Neural crest cell (in vitro differentiated cells): ENCODE results near the gene DNAH1. TPM values are rescaled to one million over a fixed set of nuclear protein-coding genes. Genes with fewer than 3 reads are reported as not detected.

Experiments used
- DNase-seq: peaks from one replicate; pipeline ENCODE4 v3.0.0; 2021; ENCODE audit warnings: low read depth, mixed read lengths, low spot score
- H3K27ac Mint-ChIP-seq: one replicate; pipeline ENCODE4 v1.8.0; 2021; ENCODE audit warnings: mild to moderate bottlenecking, mixed read lengths; ENCODE audit not compliant: unreplicated experiment
- H3K27me3 Mint-ChIP-seq: 2 replicates; pipeline ENCODE4 v1.8.0; 2021; ENCODE audit warnings: low read depth, mild to moderate bottlenecking, mixed read lengths
- H3K36me3 Mint-ChIP-seq: 2 replicates; pipeline ENCODE4 v1.8.0; 2021; ENCODE audit warnings: low read depth, mild to moderate bottlenecking, mixed read lengths
- H3K4me1 Mint-ChIP-seq: 2 replicates; pipeline ENCODE4 v1.8.0; 2021; ENCODE audit warnings: mixed read lengths
- H3K4me3 Mint-ChIP-seq: one replicate; pipeline ENCODE4 v1.8.0; 2021; ENCODE audit warnings: mild to moderate bottlenecking, mixed read lengths
- H3K9me3 Mint-ChIP-seq: 2 replicates; pipeline ENCODE4 v1.8.0; 2021; ENCODE audit warnings: mixed read lengths
- total RNA-seq: library from RNA; stranded (reverse); gene quantifications from 2 replicates; pipeline ENCODE4 v1.2.1, GENCODE V29; 2021
- TF ChIP-seq, protein P1 (sequence below): fragments of 200-600 bp; sonication (generic); conservative IDR thresholded peaks from 2 replicates; pipeline ENCODE4 v1.5.0; 2021; ENCODE audit warnings: antibody characterized with exemption, mild to moderate bottlenecking

The DNAH1 gene
- total RNA-seq, 1 donor from 2014 or later, result 3.2 TPM

DNA sequence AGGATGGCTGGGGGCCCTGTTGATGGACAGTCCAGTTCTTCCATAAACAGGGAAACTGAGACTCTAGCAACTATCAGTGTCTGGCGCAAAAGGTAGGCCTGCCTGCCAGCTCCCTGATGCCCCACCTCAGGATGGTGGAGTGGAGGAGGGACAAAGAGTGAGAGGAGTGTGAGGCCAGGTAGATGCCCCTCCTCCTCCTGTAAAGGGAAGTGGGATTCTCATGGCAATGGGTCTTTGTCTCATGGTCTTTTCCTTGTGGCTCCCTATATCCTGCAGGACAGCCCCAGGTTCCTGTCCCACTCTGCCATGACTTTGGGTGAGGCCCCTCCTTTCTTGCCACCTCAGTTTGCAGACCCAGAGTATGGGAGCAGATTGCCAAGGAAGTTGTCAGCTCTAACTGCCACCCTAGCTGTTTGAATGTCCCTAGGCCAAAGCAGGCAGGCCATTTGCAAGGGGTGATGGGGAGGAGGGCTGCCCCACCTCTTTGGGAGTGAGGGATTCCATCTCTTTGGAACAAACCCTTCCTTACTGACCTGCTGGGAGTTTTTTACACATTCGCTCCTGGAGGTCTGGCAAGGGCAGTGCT is 2.8 kb upstream of the DNAH1 start:
- peaks cover 9% of the 10 kb centered on the region for H3K27me3 Mint-ChIP-seq
- H3K4me1 Mint-ChIP-seq, result peaks cover 50% of the 10 kb centered on the region
- H3K27ac Mint-ChIP-seq, result peak overlapping the region; percentile 62
- H3K4me3 Mint-ChIP-seq, result no peak overlapping the region
- DNase-seq, result no peak
- H3K36me3 Mint-ChIP-seq, result no peaks in the 10 kb centered on the region
- H3K9me3 Mint-ChIP-seq, result no peaks in the 10 kb centered on the region
- TF ChIP-seq, protein P1, sequence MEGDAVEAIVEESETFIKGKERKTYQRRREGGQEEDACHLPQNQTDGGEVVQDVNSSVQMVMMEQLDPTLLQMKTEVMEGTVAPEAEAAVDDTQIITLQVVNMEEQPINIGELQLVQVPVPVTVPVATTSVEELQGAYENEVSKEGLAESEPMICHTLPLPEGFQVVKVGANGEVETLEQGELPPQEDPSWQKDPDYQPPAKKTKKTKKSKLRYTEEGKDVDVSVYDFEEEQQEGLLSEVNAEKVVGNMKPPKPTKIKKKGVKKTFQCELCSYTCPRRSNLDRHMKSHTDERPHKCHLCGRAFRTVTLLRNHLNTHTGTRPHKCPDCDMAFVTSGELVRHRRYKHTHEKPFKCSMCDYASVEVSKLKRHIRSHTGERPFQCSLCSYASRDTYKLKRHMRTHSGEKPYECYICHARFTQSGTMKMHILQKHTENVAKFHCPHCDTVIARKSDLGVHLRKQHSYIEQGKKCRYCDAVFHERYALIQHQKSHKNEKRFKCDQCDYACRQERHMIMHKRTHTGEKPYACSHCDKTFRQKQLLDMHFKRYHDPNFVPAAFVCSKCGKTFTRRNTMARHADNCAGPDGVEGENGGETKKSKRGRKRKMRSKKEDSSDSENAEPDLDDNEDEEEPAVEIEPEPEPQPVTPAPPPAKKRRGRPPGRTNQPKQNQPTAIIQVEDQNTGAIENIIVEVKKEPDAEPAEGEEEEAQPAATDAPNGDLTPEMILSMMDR, result no peak

DNA sequence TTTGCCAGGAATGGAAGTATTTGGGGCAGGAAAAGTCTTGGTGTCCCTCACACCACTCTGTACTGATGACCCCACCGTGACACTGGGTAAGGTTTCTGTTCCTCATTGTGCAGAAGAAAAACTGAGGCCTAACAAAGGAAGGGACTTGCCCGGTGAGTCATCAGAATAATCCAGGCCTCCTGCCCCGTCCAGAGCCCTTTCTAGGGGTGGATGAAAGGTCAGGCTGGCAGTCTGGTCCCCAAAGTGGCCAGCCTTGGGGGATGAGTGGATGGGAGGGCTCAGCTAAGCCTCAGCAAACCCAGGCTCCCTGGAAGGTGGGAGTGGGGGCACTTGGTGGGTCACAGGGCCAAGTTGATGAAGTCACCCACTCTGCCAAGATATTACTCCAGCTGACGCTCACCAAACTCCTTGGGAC is 2.3 kb upstream of the DNAH1 start:
- no peaks in the 10 kb centered on the region for H3K9me3 Mint-ChIP-seq
- no peak for DNase-seq
- H3K4me1 Mint-ChIP-seq, result peaks cover 52% of the 10 kb centered on the region
- peak overlapping the region; percentile 62 for H3K27ac Mint-ChIP-seq
- H3K36me3 Mint-ChIP-seq, result no peaks in the 10 kb centered on the region
- no peak overlapping the region for H3K4me3 Mint-ChIP-seq
- H3K27me3 Mint-ChIP-seq, result peaks cover 10% of the 10 kb centered on the region
- TF ChIP-seq, protein P1, result no peak

DNA sequence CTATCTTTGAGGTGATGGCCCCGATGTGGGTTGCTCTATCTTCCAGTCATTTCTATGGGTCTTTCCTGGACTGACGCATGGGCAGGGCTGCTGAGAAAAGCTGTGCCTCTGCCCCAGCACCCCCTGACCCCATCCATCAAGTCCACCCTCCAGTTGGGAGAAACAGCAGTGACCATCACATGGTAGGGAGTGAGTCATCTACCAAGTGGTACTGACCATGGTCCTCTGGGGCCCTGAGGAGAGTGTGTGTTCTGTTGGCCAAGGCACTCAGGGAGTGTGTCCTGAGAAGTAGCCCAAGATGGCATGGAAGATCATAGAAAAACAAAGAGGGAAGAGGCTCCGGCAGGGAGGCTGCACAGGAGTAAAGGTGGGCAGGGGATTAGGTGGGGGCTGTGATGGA is 1.6 kb upstream of the DNAH1 start:
- no peak for DNase-seq
- H3K9me3 Mint-ChIP-seq, result no peaks in the 10 kb centered on the region
- H3K27ac Mint-ChIP-seq, result peak overlapping the region; percentile 62
- peaks cover 10% of the 10 kb centered on the region for H3K27me3 Mint-ChIP-seq
- no peak overlapping the region for H3K4me3 Mint-ChIP-seq
- H3K4me1 Mint-ChIP-seq, result peaks cover 52% of the 10 kb centered on the region
- no peaks in the 10 kb centered on the region for H3K36me3 Mint-ChIP-seq
- TF ChIP-seq, protein P1, result no peak

DNA sequence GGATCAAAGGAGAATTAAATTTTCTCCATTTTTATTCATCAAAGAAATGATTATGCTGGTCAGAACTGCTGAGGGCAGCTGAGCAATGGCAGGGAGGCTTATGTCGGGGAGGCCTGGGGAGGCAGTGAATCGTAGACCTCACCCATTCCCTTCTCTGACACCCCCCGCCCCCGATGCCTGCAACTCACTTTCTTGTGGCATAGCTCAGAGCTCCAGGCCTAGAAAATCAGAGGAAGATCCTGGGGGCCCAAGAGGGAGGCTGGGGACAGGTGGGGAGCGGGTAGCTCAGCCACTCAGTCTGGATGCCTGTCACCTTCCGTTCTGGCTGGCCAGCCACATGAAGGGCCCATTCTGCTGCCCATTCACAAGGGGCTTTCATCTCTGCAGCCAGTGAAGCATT is 1.1 kb upstream of the DNAH1 start:
- Mint-ChIP-seq H3K9me3 (no peaks in the 10 kb centered on the region), H3K27me3 (peaks cover 10% of the 10 kb centered on the region), H3K4me1 (peaks cover 49% of the 10 kb centered on the region), H3K27ac (no peak overlapping the region), H3K4me3 (no peak overlapping the region), H3K36me3 (no peaks in the 10 kb centered on the region)
- no peak for DNase-seq
- TF ChIP-seq, protein P1, result no peak

DNA sequence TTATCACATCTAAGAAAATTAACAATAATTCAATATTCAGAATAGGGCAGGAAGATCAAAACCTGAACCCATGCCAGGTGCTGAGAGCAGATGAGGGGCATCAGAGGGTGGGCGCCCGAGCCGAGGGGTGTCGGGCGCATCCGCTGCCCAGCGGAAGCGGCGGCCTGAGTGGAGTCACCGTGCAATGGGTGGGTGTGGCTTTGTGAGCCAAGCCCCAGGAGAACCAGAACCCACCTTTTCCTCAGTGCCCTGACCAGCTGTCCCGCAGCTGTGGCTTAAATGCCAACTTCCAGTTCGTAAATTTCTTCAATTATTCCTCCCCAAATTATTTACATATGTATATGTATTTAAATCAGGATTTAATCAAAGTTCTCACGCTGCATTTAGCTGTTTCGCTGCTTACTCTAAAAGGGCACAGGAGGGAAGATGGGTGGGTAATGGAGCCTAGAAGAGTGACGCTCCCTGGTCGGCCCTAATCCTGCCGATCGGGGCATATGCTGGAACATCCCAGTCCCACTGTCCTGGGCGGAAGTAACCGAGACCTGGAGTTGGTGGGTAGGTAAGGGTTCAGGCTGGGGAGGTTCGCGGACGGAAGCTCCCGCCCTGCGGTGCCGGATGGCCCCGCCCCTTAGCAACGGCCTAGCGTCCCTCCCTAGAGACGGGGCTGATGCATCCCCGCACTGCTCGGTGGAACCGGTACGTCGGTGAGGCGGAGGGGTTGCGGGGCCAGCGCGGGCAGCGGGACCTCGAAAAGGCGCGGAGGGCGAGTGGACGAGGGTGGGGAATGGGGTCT is 1.3 kb downstream of the DNAH1 start:
- H3K4me3 Mint-ChIP-seq, result peak overlapping the region; percentile 64
- TF ChIP-seq, protein P1, result no peak
- peaks cover 10% of the 10 kb centered on the region for H3K27me3 Mint-ChIP-seq
- H3K27ac Mint-ChIP-seq, result no peak overlapping the region
- no peaks in the 10 kb centered on the region for H3K9me3 Mint-ChIP-seq
- H3K4me1 Mint-ChIP-seq, result peaks cover 39% of the 10 kb centered on the region
- DNase-seq, result peak; percentile 47
- H3K36me3 Mint-ChIP-seq, result no peaks in the 10 kb centered on the region
